ENCODE results near the gene ELF5.

Gene ELF5

GRCh38 chr11:34513682-34514449, at the start of gene ELF5:
Gene ELF5 (minus strand): TSS chr11:34513794. CDS start chr11:34505749, 8,045 bp downstream.
- DNase-seq: no peak

DNA sequence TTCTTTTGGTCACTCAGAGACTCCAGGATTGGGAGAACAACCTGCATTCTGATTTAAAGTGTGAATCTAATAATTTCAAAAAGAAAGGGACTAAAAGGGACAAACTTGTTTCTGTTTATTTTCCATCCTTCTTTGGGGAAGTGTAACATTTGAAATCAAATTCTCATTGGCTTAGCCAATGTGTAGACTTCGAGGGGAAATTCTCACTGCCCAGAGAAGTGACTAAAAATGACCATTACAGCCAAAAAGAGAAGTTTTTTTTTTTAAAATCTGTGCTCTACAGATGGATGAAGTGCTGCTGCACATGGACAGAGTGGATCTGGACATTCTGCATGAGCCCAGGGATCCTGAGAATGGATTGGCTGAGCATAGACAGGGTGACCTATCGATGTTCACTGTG, 49.4 kb upstream of the ELF5 start:
- DNase-seq: no peak

GRCh38 chr11:34560511-34560910, 46.9 kb upstream of the ELF5 start:
- DNase-seq: no peak

GRCh38 chr11:34558673-34559072, 45.1 kb upstream of the ELF5 start:
- DNase-seq: no peak

DNA sequence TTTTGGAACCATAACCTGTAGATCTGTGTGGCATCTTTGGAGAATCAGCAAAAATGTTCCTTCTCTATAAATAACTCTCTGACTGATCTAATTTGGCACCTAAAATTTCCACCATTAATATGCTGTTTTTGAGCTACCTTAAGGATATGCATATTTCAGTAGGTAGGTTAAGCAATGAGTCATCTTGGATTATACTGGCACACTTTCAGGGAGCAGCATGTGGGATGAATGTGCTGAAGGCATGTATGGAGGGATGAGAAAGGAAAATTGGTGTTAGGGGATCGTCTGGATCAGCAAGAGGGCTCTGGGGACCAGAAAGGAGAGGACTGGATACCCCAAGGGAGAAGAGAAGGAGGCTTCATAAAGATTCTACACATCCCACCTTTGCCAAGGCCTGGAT, 44.6 kb upstream of the ELF5 start:
- DNase-seq: no peak

- DNase-seq: no peak
These were observed 38.7 kb upstream of the ELF5 start for GRCh38 chr11:34552270-34552669.

- DNase-seq: no peak
These were observed 35.7 kb upstream of the ELF5 start for GRCh38 chr11:34549271-34549670.

DNA sequence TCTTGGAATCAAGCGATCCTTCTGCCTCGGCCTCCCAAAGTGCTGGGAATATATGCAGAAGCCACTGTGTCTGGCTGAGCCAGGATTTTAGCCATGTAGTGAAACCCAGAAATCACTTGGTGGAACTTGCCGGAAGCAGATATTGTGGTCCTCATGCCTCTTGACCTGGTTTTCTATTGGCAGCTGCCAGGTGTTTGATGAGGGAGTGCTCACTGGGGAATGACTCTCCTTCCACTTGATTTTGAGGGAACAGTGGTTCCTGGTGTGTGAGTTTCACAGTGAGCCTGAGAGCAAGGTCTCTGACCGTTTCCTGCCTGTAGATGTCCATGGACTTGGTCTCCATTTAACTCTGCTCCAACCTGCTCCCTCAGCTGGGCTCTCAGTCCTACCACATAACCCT, 34.7 kb upstream of the ELF5 start:
- DNase-seq: no peak

GRCh38 chr11:34546511-34547209, 33.1 kb upstream of the ELF5 start:
- no peak for DNase-seq

GRCh38 chr11:34542089-34542488, 28.5 kb upstream of the ELF5 start:
- no peak for DNase-seq

DNA sequence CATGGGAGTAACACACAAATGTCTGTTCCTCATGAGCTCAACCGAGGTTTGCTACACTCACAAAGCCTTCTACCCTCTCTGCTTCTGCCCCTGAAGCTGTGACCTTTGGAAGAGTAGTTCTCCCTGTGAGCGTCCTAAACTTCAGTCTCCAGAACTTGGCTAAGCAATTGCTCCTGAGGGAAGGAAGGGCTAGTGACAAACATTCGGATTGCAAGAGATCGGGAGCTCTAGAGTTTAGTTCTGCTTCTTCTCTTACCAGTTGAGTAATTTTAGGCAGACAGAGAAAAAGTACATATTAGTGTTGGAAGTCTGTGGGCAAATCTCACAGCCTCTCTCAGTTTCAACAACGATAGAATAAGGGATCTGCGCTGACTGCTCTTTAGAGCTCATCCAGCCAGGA, 27.3 kb upstream of the ELF5 start:
- DNase-seq: no peak

GRCh38 chr11:34537636-34538035, 24.0 kb upstream of the ELF5 start:
- no peak for DNase-seq

GRCh38 chr11:34536056-34536455, 22.5 kb upstream of the ELF5 start:
- no peak for DNase-seq

DNA sequence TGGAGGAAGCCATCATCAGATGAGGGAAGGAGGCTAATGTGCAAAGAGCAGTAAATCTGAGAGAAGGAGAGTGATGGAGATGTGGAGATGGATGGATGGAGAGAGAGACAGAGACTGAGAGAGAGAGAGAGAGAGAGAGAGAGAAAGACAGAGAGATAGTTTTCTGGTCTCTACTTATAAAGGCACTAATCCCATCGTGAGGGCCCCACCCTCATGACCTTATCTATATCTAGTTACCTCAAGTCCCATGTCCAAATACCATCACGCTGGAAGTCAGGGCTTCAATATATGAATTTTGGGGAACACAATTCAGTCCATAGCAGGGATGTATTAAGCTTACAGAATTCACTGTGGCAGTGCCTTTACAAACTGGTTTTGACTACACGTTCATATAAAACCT, 21.2 kb upstream of the ELF5 start:
- no peak for DNase-seq

DNA sequence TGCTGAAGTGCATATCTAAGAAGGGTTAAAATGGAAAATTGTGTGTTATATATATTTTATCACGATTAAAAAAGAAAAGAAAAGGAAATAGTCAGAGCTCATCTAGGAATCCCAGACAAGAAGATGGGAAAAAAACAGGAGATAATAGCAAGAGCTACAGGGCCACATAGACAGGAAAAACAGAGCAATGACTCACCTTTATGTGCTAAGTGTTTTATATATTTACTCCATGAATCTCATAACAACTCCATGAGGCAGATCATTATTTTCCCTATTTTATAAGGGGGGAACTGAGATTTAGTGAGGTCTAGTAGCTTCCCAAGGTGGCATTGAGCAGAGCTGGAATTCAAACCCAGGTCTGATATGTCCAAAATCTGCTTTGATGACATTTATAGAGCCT, 18.1 kb upstream of the ELF5 start:
- no peak for DNase-seq

DNA sequence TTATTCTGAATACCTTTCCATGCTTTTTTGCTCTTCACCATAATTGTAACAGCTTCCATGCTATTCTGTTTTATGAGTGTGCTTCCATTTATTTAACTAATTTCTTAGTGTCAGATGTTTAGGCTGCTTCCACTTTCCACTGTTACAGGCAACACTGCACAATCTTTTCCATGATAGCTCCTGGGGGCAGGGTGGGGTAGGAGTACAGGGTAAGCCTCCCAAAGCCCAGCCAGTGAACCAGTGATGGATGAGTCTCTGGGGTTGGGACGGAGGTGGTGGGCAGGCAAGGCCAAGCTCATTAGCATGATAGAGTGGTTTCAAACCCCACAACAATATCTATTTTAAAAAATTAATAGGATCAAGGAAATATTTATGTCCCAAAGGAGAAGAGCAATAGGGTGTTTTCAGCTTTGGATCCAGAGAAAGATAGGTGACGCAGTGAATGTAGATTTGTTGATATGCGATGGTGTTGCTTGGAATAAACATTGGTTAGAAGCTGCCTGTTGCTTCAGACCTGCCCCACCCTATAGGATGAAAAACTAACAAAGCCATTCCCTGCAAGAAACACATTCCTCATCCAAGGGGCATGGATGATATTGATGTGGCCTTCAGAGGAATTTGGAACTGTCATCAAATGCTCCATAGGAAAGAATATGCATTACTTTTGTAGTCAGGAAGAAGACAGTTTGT, 17.1 kb upstream of the ELF5 start:
- no peak for DNase-seq

GRCh38 chr11:34529643-34530042, 16.0 kb upstream of the ELF5 start:
- no peak for DNase-seq

DNA sequence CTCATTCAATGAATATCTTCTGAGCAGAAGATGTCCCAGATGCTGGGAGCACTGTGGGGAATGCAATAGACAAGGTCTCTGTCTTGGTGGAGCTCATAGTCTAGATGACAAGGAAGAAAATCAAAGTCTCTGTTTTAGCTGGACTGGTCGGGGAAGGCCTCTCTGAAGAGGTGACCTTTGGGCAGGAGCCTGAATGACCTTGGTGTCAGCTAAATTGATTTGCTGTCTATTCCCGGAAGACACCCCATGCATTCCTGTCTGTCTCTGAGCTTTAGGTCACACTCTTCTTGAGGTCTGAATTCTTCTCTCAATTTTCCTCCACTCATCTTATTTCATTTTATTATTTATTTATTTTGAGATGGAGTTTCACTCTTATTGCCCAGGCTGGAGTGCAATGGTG, 14.5 kb upstream of the ELF5 start:
- DNase-seq: no peak

DNA sequence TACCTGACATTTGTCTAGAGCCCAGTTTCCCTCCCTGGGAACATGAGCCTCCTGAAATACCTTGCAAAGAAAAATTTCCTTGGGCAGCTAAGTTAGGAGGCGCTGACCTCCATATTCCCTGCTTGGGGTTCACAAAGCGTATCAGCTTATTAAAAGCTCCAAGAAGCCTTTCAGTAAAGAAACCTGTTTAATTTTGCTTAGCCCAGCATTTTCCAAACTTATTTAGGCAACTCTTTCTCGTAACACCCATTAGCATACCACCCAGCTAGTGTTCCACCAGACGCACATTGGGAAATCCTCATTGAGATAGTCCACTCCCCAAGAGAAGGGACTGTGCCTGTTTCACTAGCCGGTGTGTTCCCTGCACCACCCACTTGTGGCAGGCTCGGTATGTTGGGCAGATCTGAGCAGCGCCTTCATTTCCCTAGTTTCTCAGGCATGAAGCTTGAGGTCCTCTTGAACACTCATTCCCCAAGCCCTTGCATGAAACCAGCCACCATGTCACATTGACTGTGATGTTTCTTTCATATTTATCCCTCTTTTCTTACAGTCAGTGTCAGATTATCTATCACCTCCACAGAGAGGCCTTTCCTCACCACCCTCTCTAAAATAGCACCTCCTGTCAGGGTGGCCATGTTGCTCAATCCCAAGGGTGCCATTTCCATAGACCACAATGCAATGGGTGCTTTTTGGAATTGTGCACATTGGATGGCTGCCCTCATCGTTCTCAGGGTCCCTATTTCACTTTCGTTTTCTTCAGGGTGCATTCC, 12.5 kb upstream of the ELF5 start:
- no peak for DNase-seq

DNA sequence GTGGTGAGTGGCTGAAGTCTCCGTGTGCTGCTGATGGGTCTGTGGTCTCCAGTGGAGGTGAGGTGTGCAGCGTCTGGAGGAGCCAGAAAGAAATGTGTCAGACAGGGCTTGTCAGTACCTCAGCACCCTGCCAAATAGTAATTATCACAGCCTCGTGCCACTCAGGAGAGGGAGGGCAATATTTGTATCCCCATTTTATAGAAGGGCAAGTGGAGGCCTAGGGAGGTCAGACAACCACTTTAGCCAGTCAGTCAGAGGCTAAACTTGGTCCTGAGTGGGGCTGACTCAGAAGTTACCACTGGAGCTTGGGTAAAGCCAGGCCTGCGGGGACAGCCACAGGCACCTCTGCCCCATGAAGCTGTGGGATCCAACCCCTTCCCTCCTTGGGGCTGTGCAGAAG, 11.5 kb upstream of the ELF5 start:
- DNase-seq: no peak

- no peak for DNase-seq
These were observed 11.1 kb upstream of the ELF5 start for GRCh38 chr11:34524696-34525095.

DNA sequence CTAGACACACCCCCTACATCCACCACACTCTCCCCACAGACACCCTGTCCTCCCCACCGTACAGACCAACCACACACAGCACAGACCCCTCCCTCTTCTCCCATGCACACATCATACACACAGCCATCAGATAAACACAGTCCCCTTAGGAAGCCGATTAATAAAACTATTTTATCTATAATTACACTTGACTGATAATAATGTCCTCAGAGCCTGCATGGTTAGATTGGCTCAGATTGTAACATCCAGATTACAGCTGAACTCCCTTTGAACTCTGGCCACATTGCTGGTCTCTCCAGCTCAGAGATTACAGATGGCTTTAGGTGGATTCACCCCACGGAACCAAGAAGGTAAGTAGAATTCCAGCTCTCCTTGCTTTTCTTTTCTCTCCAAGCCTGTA, 9.5 kb upstream of the ELF5 start:
- DNase-seq: no peak

DNA sequence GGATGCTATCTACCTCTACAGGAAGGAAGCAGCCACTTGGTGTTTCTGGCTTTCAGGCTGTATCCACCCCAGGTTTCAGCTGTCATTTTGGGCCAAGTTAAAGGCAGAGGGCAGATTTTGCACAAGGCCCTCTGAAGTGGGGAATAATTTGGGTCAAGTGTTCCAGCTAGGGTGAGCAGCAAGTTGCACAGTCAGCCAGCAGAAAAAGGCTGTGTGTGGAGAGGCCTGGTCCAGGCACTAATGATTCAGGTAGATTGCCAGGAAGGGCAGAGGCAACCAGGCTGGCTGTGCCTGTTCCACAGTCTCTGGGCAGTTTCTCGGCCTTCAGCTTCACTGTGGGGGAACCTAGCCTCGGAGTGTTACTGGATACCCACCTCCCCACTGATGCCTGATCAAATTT, 8.6 kb upstream of the ELF5 start:
- DNase-seq: no peak
